Smooth muscle cell (in vitro differentiated cells): ENCODE data around the gene VCAM1. TPM values are rescaled to one million over a fixed set of nuclear protein-coding genes. Genes with fewer than 3 reads are reported as not detected.

ENCODE experiments used
- DNase-seq: peaks from one replicate; lab custom pipeline; 2025; ENCODE audit not compliant: unreplicated experiment; lab: John Stamatoyannopoulos, UW
- H2AFZ ChIP-seq: fragments of 200-600 bp; sonication (generic); 2 replicates; pipeline ENCODE4 v1.6.0; 2016; ENCODE audit warnings: antibody characterized with exemption, low read depth, mild to moderate bottlenecking
- H3F3A ChIP-seq: fragments of 200-600 bp; sonication (generic); 2 replicates; pipeline ENCODE4 v1.6.0; 2017; ENCODE audit warnings: antibody characterized with exemption, low read depth
- H3K27ac ChIP-seq: fragments of 200-600 bp; sonication (generic); 2 replicates; pipeline ENCODE4 v1.5.1; 2016; ENCODE audit warnings: low read depth, mild to moderate bottlenecking
- H3K27me3 ChIP-seq: fragments of 200-600 bp; sonication (generic); 2 replicates; pipeline ENCODE4 v1.6.1; 2016; ENCODE audit warnings: low read depth, mild to moderate bottlenecking
- H3K36me3 ChIP-seq: fragments of 200-600 bp; sonication (generic); 2 replicates; pipeline ENCODE4 v1.5.1; 2016; ENCODE audit warnings: low read depth
- H3K4me1 ChIP-seq: fragments of 200-600 bp; sonication (generic); 2 replicates; pipeline ENCODE4 v1.5.1; 2016; ENCODE audit warnings: low read depth
- H3K4me2 ChIP-seq: fragments of 200-600 bp; sonication (generic); 2 replicates; pipeline ENCODE4 v1.6.0; 2016; ENCODE audit warnings: mild to moderate bottlenecking
- H3K4me3 ChIP-seq: fragments of 200-600 bp; sonication (generic); 2 replicates; pipeline ENCODE4 v1.5.1; 2016; ENCODE audit warnings: mild to moderate bottlenecking
- H3K79me2 ChIP-seq: fragments of 200-600 bp; sonication (generic); 2 replicates; pipeline ENCODE4 v1.6.0; 2016; ENCODE audit warnings: low read depth, mild to moderate bottlenecking
- H3K9ac ChIP-seq: fragments of 200-600 bp; sonication (generic); 2 replicates; pipeline ENCODE4 v1.6.0; 2016; ENCODE audit warnings: low read depth
- H3K9me3 ChIP-seq: fragments of 200-600 bp; sonication (generic); replicated peaks from 2 replicates; pipeline ENCODE4 v1.5.1; 2016; ENCODE audit warnings: low read depth
- H4K20me1 ChIP-seq: fragments of 200-600 bp; sonication (generic); 2 replicates; pipeline ENCODE4 v1.6.0; 2016; ENCODE audit warnings: low read depth
- CTCF ChIP-seq: fragments of 200-600 bp; sonication (generic); IDR thresholded peaks from 2 replicates; pipeline ENCODE4 v1.5.1; 2017; ENCODE audit warnings: borderline replicate concordance, mild to moderate bottlenecking, antibody characterized with exemption; ENCODE audit not compliant: insufficient read depth, poor library complexity, severe bottlenecking
- WGBS: methylation state at CpG from one replicate; pipeline ENCODE4 v1.1.7; 2016; ENCODE audit warnings: low lambda C conversion rate; 5-methylcytosine and 5-hydroxymethylcytosine counted together
- polyA plus RNA-seq: library from polyadenylated mRNA; unstranded; fragments of >200 nt; fragmentation: Nextera tagmentation; extraction: Ambion mirVana; gene quantifications from 2 replicates; pipeline ENCODE4 v1.2.1, GENCODE V29; 2016
- total RNA-seq: library from RNA; depleted of rRNA; stranded (reverse); fragments of >200 nt; gene quantifications from 2 replicates; pipeline ENCODE4 v1.2.3, GENCODE V29; 2014

VCAM1 gene
- total and polyA plus RNA-seq, 2 experiments from 2014 or later, result 63.8 to 105 TPM

GRCh38 chr1:100713626-100714025, 5.9 kb upstream of the VCAM1 start:
- H3K36me3 ChIP-seq, result no peaks in the 10 kb centered on the region

DNA sequence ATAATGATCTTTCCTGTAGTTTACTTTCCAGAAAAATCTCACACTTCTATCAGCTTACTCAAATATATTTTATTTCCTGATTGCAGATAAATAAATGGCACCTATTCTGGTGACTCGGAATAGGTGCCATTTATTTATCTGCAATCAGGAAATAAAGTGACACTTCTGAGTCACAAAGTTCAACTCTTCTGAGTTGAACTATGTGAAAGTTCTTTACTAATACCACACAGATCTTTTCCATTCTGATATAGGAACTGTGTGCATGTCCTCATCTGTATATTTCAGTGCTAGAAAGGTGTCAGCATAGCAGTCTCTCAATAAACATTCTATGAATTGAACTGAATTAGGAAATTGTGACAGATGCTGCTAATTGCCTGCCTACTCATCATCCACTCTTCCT, 4.9 kb upstream of the VCAM1 start:
- Histone ChIP-seq H3K27ac (no peak overlapping the region), H3K4me2 (no peak overlapping the region), H3K9ac (no peak overlapping the region), H3K27me3 (no peaks in the 10 kb centered on the region), H3F3A (peaks cover 6% of the 10 kb centered on the region), H3K36me3 (no peaks in the 10 kb centered on the region), H3K9me3 (no peaks in the 10 kb centered on the region), H4K20me1 (no peaks in the 10 kb centered on the region), H3K4me1 (peaks cover 8% of the 10 kb centered on the region), H3K79me2 (no peaks in the 10 kb centered on the region), H2AFZ (no peak overlapping the region), H3K4me3 (no peak overlapping the region)
- WGBS, result 74% methylated on average over 1 of the region's 1 CpG
- no peak for DNase-seq
- no peak for TF ChIP-seq CTCF

More at GRCh38 chr1:100713626-100714025, 5.9 kb upstream of the VCAM1 start:
- no peak for DNase-seq
- Histone ChIP-seq H3F3A (peaks cover 6% of the 10 kb centered on the region), H3K27ac (peak overlapping the region; percentile 85), H3K79me2 (no peaks in the 10 kb centered on the region), H3K4me2 (peak overlapping the region; percentile 14), H3K9me3 (no peaks in the 10 kb centered on the region), H2AFZ (peak overlapping the region; percentile 24), H3K4me1 (no peaks in the 10 kb centered on the region), H3K9ac (peak overlapping the region; percentile 36), H3K27me3 (no peaks in the 10 kb centered on the region), H4K20me1 (no peaks in the 10 kb centered on the region), H3K4me3 (no peak overlapping the region)
- WGBS, result 23% methylated on average over 3 of the region's 3 CpGs
- no peak for TF ChIP-seq CTCF

DNA sequence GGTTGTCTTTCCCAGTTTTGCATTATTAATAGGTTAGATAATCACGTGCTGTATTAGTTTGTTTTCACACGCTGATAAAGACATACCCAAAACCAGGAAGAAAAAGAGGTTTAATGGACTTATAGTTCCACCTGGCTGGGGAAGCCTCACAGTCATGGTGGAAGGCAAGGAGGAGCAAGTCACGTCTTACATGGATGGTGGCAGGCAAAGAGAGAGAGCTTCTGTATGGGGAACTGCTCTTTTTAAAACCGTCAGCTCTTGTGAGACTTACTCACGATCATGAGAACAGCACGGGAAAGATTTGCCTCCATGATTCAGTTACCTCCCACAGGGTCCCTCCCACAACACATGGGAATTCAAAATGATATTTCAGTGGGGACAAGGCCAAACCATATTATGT, 2.3 kb upstream of the VCAM1 start:
- no peak overlapping the region for H2AFZ ChIP-seq
- 82% methylated on average over 6 of the region's 6 CpGs for WGBS
- no peak overlapping the region for H3K27ac ChIP-seq
- H3K4me3 ChIP-seq, result no peak overlapping the region
- H3F3A ChIP-seq, result peaks cover 6% of the 10 kb centered on the region
- no peak overlapping the region for H3K9ac ChIP-seq
- no peaks in the 10 kb centered on the region for H3K27me3 ChIP-seq
- no peak for TF ChIP-seq CTCF
- H3K4me2 ChIP-seq, result no peak overlapping the region
- H3K79me2 ChIP-seq, result peaks cover 6% of the 10 kb centered on the region
- H3K9me3 ChIP-seq, result no peaks in the 10 kb centered on the region
- no peaks in the 10 kb centered on the region for H3K36me3 ChIP-seq
- DNase-seq, result no peak
- peaks cover 22% of the 10 kb centered on the region for H3K4me1 ChIP-seq
- H4K20me1 ChIP-seq, result no peaks in the 10 kb centered on the region

DNA sequence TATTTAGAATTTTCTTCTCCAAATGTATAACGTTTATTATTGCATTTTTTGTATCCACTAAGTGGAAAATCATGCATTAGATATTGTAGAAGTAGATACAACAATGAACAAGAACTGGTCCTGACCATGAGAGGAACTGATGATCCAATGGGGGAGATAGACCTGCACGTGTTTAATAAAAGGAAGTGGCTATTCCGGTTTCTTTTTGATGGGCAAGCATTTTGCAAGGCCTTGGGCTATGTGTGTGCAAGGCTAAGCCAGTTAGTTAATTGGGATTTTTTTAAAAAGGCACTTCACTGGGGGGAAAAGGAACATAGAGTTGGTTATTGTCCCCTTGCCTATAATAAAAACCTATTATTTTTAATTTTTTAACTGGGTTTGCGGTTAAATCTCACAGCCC, 961 bp upstream of the VCAM1 start:
- no peaks in the 10 kb centered on the region for H3K27me3 ChIP-seq
- H3K27ac ChIP-seq, result peak overlapping the region; percentile 67
- no peak overlapping the region for H2AFZ ChIP-seq
- H3K4me1 ChIP-seq, result peaks cover 29% of the 10 kb centered on the region
- no peak for DNase-seq
- peaks cover 14% of the 10 kb centered on the region for H3K79me2 ChIP-seq
- no peak overlapping the region for H3K9ac ChIP-seq
- H3K9me3 ChIP-seq, result no peaks in the 10 kb centered on the region
- H4K20me1 ChIP-seq, result no peaks in the 10 kb centered on the region
- H3K4me2 ChIP-seq, result peak overlapping the region; percentile 86
- WGBS, result 74% methylated on average over 4 of the region's 4 CpGs
- H3K4me3 ChIP-seq, result no peak overlapping the region
- H3F3A ChIP-seq, result no peaks in the 10 kb centered on the region
- TF ChIP-seq CTCF, result no peak
- no peaks in the 10 kb centered on the region for H3K36me3 ChIP-seq
